ENCODE results near the gene MOB2. TPM values are rescaled to one million over a fixed set of nuclear protein-coding genes. Genes with fewer than 3 reads are reported as not detected.

Gene MOB2
- total RNA-seq, 2 experiments from 2014 or later, result 37.0 to 38.3 TPM

DNA sequence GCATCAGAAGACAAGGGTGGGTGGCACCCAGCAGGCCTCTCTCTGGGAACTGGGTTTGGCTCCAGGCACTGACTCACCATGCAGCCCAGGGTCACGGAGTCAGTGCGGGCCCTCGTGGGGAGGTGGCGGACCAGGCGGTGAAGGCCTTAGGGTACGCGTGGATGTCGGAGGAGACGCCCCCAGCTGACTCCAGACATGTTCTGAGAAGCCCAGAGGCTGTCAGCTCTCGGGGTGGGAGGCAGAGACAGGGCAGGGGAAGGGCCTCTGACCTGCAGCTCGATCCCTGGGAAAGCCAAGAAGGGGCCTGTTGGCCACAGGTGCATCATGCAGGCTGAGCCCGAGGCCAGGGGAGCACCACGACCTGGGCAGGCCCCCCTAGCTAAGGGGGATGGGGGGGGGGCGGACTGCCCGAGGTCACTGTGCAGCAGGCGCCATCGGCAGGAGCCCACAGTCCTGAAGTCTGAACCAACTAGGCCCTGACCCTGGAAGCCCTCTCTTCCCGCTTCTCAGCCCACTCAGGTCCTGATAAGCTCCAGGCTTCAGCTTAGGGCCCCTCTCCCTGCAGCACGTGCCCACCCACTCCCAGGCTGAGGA is 18.0 kb downstream of the MOB2 start:
- Mint-ChIP-seq H3K9me3 (no peaks in the 10 kb centered on the region), H3K4me3 (no peak overlapping the region), H3K27me3 (no peaks in the 10 kb centered on the region), H3K36me3 (ENCODE audit: low read depth) (peaks cover 33% of the 10 kb centered on the region), H3K4me1 (ENCODE audit: low read depth) (no peaks in the 10 kb centered on the region), H3K27ac (no peak overlapping the region)
- intact Hi-C loops (cut with DNase I, micrococcal nuclease), result no loop called here
- DNase-seq, result no peak
- H3K4me3 ChIP-seq (ENCODE audit: low read length), result no peak overlapping the region
- no peaks in the 10 kb centered on the region for H3K27me3 ChIP-seq (ENCODE audit: control insufficient read depth in 1 of 2, insufficient read depth in 2 of 2, low read length in 2 of 2)
- TF ChIP-seq, protein P1, sequence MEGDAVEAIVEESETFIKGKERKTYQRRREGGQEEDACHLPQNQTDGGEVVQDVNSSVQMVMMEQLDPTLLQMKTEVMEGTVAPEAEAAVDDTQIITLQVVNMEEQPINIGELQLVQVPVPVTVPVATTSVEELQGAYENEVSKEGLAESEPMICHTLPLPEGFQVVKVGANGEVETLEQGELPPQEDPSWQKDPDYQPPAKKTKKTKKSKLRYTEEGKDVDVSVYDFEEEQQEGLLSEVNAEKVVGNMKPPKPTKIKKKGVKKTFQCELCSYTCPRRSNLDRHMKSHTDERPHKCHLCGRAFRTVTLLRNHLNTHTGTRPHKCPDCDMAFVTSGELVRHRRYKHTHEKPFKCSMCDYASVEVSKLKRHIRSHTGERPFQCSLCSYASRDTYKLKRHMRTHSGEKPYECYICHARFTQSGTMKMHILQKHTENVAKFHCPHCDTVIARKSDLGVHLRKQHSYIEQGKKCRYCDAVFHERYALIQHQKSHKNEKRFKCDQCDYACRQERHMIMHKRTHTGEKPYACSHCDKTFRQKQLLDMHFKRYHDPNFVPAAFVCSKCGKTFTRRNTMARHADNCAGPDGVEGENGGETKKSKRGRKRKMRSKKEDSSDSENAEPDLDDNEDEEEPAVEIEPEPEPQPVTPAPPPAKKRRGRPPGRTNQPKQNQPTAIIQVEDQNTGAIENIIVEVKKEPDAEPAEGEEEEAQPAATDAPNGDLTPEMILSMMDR (IDR thresholded peaks at IDR 0.05), result no peak
- no peak overlapping the region for H3K27ac ChIP-seq (ENCODE audit: low read depth in 1 of 2, low read length in 2 of 2)
- POLR2A ChIA-PET, result interaction anchor here (0.6 kb wide), 1 partner anchor 413 kb away, joined by 3 read pairs; no protein-coding TSS in a partner anchor
- CTCF ChIA-PET, result no interaction called here
- no peak for ATAC-seq (ENCODE audit: poor library complexity)
- H3K4me1 ChIP-seq (ENCODE audit: insufficient read depth, low read length), result no peaks in the 10 kb centered on the region
- peaks cover 31% of the 10 kb centered on the region for H3K36me3 ChIP-seq (ENCODE audit: insufficient read depth, low read length)
- H3K9me3 ChIP-seq (ENCODE audit: control insufficient read depth in 1 of 2, insufficient read depth in 1 of 2, low read length in 2 of 2), result peaks cover 0 to 21% of the 10 kb centered on the region in 2 experiments

DNA sequence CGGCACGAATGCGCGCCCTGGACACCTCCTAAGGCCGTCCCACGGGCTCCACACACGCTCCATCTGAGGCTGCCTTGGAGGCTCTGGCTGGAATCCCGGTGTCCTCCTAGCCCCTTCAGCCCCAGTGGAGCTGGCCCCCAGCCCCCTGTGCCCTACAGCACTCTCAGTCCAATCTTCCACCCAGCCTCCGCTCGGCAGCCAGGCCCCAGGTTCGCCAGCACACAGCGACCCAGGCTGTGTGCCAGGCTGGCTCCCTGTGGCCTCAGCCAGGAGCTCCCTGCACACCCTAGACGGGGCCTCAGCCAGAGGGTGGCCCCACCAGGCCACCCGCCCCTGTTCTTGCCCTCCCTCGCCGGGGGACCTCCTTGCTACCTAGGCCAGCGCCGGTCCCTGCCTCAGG is 18.6 kb downstream of the MOB2 start:
- Mint-ChIP-seq H3K4me3 (no peak overlapping the region), H3K27me3 (no peaks in the 10 kb centered on the region), H3K36me3 (ENCODE audit: low read depth) (peaks cover 33% of the 10 kb centered on the region), H3K9me3 (no peaks in the 10 kb centered on the region), H3K4me1 (ENCODE audit: low read depth) (no peaks in the 10 kb centered on the region), H3K27ac (no peak overlapping the region)
- ATAC-seq (ENCODE audit: poor library complexity), result no peak
- ChIA-PET POLR2A (no interaction called here), CTCF (no interaction called here)
- no peaks in the 10 kb centered on the region for H3K4me1 ChIP-seq (ENCODE audit: insufficient read depth, low read length)
- no peak overlapping the region for H3K27ac ChIP-seq (ENCODE audit: low read depth in 1 of 2, low read length in 2 of 2)
- no peak overlapping the region for H3K4me3 ChIP-seq (ENCODE audit: low read length)
- TF ChIP-seq, protein P1 (IDR thresholded peaks at IDR 0.05), result no peak
- H3K36me3 ChIP-seq (ENCODE audit: insufficient read depth, low read length), result peaks cover 25% of the 10 kb centered on the region
- intact Hi-C loops (cut with DNase I, micrococcal nuclease), result no loop called here
- no peaks in the 10 kb centered on the region for H3K27me3 ChIP-seq (ENCODE audit: control insufficient read depth in 1 of 2, insufficient read depth in 2 of 2, low read length in 2 of 2)
- no peak for DNase-seq
- H3K9me3 ChIP-seq (ENCODE audit: control insufficient read depth in 1 of 2, insufficient read depth in 1 of 2, low read length in 2 of 2), result peaks cover 0 to 24% of the 10 kb centered on the region in 2 experiments

DNA sequence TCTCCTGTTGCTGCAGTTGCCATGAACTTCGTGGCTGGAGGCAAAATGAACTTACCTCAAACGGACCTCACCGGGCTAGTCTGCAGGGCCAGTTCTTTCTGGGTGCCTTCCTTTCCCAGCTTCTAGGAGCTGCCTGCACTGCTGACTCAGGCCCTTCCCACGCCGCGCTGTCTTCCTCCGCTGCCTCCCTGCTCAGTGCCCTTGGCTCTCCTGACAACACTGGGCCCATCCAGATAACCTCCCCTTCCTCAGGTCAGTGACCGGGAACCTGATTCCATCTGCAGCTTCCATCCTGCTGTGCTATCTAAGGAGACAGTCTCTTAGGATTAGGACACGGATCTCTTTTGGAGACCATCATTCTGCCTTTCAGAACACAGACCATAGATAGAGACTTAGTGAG is 19.3 kb downstream of the MOB2 start:
- Mint-ChIP-seq H3K36me3 (ENCODE audit: low read depth) (peaks cover 33% of the 10 kb centered on the region), H3K4me1 (ENCODE audit: low read depth) (no peaks in the 10 kb centered on the region), H3K4me3 (no peak overlapping the region), H3K27ac (no peak overlapping the region), H3K9me3 (no peaks in the 10 kb centered on the region), H3K27me3 (no peaks in the 10 kb centered on the region)
- H3K4me1 ChIP-seq (ENCODE audit: insufficient read depth, low read length), result no peaks in the 10 kb centered on the region
- H3K27ac ChIP-seq (ENCODE audit: low read depth in 1 of 2, low read length in 2 of 2), result no peak overlapping the region
- no peak overlapping the region for H3K4me3 ChIP-seq (ENCODE audit: low read length)
- intact Hi-C loops (cut with DNase I, micrococcal nuclease), result no loop called here
- POLR2A ChIA-PET, result no interaction called here
- TF ChIP-seq, protein P1 (IDR thresholded peaks at IDR 0.05), result no peak
- CTCF ChIA-PET, result no interaction called here
- peaks cover 0 to 24% of the 10 kb centered on the region in 2 experiments for H3K9me3 ChIP-seq (ENCODE audit: control insufficient read depth in 1 of 2, insufficient read depth in 1 of 2, low read length in 2 of 2)
- no peak for DNase-seq
- no peak for ATAC-seq (ENCODE audit: poor library complexity)
- peaks cover 21% of the 10 kb centered on the region for H3K36me3 ChIP-seq (ENCODE audit: insufficient read depth, low read length)
- no peaks in the 10 kb centered on the region for H3K27me3 ChIP-seq (ENCODE audit: control insufficient read depth in 1 of 2, insufficient read depth in 2 of 2, low read length in 2 of 2)
